SH-SY5Y (cell line): Measurements from ENCODE around the gene IL17RA.

Experiments
- GATA2 ChIP-seq: IDR thresholded peaks from 2 replicates; pipeline ENCODE4 v1.6.1; 2011; ENCODE audit warnings: mild to moderate bottlenecking, low read depth, low read length
- GATA3 ChIP-seq: IDR thresholded peaks from 2 replicates; pipeline ENCODE4 v1.6.1; 2011; ENCODE audit warnings: low read depth, mild to moderate bottlenecking, low read length, moderate library complexity

DNA sequence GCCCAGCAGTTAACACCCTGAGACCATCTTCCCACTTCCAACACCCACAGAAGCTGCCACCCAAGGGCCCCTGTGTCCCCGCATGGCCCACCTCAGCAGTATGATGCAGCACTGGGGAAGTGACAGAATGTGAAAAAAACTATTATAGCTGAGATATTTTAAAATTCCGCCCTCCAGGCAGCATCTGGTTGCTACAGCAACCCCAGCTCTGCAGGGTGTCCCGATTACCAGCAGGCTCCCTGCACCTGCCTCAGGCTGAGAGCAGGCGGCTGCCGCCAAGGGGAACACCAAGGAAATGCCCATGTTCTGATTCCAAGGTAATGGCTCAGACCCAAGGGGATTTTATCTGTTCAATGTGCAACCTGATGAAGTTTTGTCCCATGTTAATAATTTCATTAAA is 46.9 kb downstream of the IL17RA start:
- TF ChIP-seq GATA2 (no peak), GATA3 (no peak)
